OCI-LY1 (cell line): Measurements from ENCODE around the gene DPP6.

ENCODE experiments used
- EZH2 ChIP-seq: fragments of 200-600 bp; sonication (generic), shearing (Covaris generic); IDR thresholded peaks from 2 replicates; pipeline ENCODE4 v1.8.0; 2017; ENCODE audit warnings: borderline replicate concordance, mixed run types, mild to moderate bottlenecking, antibody characterized with exemption, low read length, moderate library complexity, mixed read lengths
- TF ChIP-seq, protein P1 (sequence below): fragments of 200-600 bp; sonication (generic), shearing (Covaris generic); IDR thresholded peaks from 2 replicates; pipeline ENCODE4 v1.5.1; 2017; ENCODE audit warnings: mild to moderate bottlenecking, antibody characterized with exemption, low read length, moderate library complexity, mixed read lengths

DNA sequence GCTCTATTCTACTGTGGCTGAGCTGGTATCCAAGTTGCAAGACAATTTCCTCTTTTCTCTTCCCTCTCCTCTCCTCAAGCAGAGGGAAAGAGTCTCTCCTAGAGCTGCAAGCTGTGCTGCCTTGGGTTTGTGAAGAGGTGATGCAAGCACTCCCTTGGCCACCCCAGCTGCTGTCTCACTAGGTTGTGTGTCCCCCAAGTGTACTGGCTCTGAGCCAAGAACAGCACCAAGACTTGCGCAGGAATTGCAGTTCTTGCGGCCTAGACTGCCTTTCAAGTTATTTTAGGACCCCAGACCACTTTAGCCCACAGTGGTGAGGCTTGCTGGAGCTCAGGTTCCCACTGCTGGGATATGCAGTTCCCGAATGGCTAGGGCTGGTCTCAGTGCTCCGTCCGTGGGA, 411.6 kb downstream of the DPP6 start:
- TF ChIP-seq, protein P1, sequence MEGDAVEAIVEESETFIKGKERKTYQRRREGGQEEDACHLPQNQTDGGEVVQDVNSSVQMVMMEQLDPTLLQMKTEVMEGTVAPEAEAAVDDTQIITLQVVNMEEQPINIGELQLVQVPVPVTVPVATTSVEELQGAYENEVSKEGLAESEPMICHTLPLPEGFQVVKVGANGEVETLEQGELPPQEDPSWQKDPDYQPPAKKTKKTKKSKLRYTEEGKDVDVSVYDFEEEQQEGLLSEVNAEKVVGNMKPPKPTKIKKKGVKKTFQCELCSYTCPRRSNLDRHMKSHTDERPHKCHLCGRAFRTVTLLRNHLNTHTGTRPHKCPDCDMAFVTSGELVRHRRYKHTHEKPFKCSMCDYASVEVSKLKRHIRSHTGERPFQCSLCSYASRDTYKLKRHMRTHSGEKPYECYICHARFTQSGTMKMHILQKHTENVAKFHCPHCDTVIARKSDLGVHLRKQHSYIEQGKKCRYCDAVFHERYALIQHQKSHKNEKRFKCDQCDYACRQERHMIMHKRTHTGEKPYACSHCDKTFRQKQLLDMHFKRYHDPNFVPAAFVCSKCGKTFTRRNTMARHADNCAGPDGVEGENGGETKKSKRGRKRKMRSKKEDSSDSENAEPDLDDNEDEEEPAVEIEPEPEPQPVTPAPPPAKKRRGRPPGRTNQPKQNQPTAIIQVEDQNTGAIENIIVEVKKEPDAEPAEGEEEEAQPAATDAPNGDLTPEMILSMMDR, result no peak
- TF ChIP-seq EZH2, result no peak
